Measurements from ENCODE around the gene NHEJ1. TPM values are rescaled to one million over a fixed set of nuclear protein-coding genes. Genes with fewer than 3 reads are reported as not detected.
A peak's percentile ranks its signal among the peaks of the same experiment; 100 is the strongest.

Gene NHEJ1
- total RNA-seq, 1 donor from 2014 or later, result 10.8 TPM

GRCh38 chr2:219177552-219178376, 17.1 kb upstream of the NHEJ1 start, which contains the start of gene RETREG2:
RETREG2 (plus strand) TSS chr2:219178275; CDS start chr2:219178353, 78 bp downstream.
- peaks cover 1% of the 10 kb centered on the region for H3K9me3 Mint-ChIP-seq (ENCODE audit: unreplicated experiment)
- peak within 1 kb of the TSS; percentile 95 for H3K4me3 Mint-ChIP-seq (ENCODE audit: unreplicated experiment)
- H3K36me3 ChIP-seq (ENCODE audit: insufficient read depth, low read length), result peaks cover 14% of the 10 kb centered on the region
- H3K27me3 ChIP-seq (ENCODE audit: insufficient read depth, low read length), result no peaks in the 10 kb centered on the region
- TF ChIP-seq, protein P1, sequence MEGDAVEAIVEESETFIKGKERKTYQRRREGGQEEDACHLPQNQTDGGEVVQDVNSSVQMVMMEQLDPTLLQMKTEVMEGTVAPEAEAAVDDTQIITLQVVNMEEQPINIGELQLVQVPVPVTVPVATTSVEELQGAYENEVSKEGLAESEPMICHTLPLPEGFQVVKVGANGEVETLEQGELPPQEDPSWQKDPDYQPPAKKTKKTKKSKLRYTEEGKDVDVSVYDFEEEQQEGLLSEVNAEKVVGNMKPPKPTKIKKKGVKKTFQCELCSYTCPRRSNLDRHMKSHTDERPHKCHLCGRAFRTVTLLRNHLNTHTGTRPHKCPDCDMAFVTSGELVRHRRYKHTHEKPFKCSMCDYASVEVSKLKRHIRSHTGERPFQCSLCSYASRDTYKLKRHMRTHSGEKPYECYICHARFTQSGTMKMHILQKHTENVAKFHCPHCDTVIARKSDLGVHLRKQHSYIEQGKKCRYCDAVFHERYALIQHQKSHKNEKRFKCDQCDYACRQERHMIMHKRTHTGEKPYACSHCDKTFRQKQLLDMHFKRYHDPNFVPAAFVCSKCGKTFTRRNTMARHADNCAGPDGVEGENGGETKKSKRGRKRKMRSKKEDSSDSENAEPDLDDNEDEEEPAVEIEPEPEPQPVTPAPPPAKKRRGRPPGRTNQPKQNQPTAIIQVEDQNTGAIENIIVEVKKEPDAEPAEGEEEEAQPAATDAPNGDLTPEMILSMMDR (IDR thresholded peaks at IDR 0.05; ENCODE audit: insufficient read depth, low read depth, low read length), result no peak
- H3K9me3 ChIP-seq (ENCODE audit: insufficient read depth, low read depth, low read length), result no peaks in the 10 kb centered on the region
- peak within 1 kb of the TSS; percentile 92 for H3K27ac Mint-ChIP-seq (ENCODE audit: unreplicated experiment)
- FAIRE-seq (peak; percentile 75), DNase-seq (ENCODE audit: low read depth) (peak; percentile 69)
- H3K4me1 ChIP-seq (ENCODE audit: insufficient read depth, low read length), result peaks cover 23% of the 10 kb centered on the region
- H3K79me2 ChIP-seq (ENCODE audit: insufficient read depth, low read length), result peaks cover 43% of the 10 kb centered on the region
- no peaks in the 10 kb centered on the region for H3K27me3 Mint-ChIP-seq (ENCODE audit: low read depth, unreplicated experiment)
- H3K27ac ChIP-seq (ENCODE audit: low read depth, low read length), result peak within 1 kb of the TSS; percentile 94
- peak within 1 kb of the TSS; percentile 87 for H3K9ac ChIP-seq (ENCODE audit: low read length)
- peak within 1 kb of the TSS; percentile 96 for H3K4me2 ChIP-seq (ENCODE audit: low read length)
- peaks cover 14% of the 10 kb centered on the region for H3K4me1 Mint-ChIP-seq (ENCODE audit: low read depth, unreplicated experiment)
- peak within 1 kb of the TSS; percentile 87 for H2AFZ ChIP-seq (ENCODE audit: low read depth, low read length)
- H3K4me3 ChIP-seq (ENCODE audit: insufficient read depth, low read depth, low read length), result peak within 1 kb of the TSS; percentile 71
- peaks cover 29% of the 10 kb centered on the region for H4K20me1 ChIP-seq (ENCODE audit: insufficient read depth, low read length)
- H3K36me3 Mint-ChIP-seq (ENCODE audit: low read depth, unreplicated experiment), result peaks cover 19% of the 10 kb centered on the region

GRCh38 chr2:219176818-219177551, 16.4 kb upstream of the NHEJ1 start, which contains the start of gene CNPPD1:
CNPPD1 (minus strand) TSS chr2:219176925; CDS start chr2:219176828, 97 bp downstream.
- H3K27me3 ChIP-seq (ENCODE audit: insufficient read depth, low read length), result no peaks in the 10 kb centered on the region
- peak within 1 kb of the TSS; percentile 87 for H2AFZ ChIP-seq (ENCODE audit: low read depth, low read length)
- H3K4me2 ChIP-seq (ENCODE audit: low read length), result peak within 1 kb of the TSS; percentile 96
- DNase-seq (ENCODE audit: low read depth) (peak; percentile 47), FAIRE-seq (no peak)
- peaks cover 23% of the 10 kb centered on the region for H3K4me1 ChIP-seq (ENCODE audit: insufficient read depth, low read length)
- H3K4me3 ChIP-seq (ENCODE audit: insufficient read depth, low read depth, low read length), result peak within 1 kb of the TSS; percentile 71
- H3K79me2 ChIP-seq (ENCODE audit: insufficient read depth, low read length), result peaks cover 43% of the 10 kb centered on the region
- TF ChIP-seq EZH2 (IDR thresholded peaks at IDR 0.05; ENCODE audit: insufficient read depth, low read length), result no peak
- TF ChIP-seq, protein P1 (IDR thresholded peaks at IDR 0.05; ENCODE audit: insufficient read depth, low read depth, low read length), result no peak
- Mint-ChIP-seq H3K27ac (ENCODE audit: unreplicated experiment) (peak within 1 kb of the TSS; percentile 92), H3K4me3 (ENCODE audit: unreplicated experiment) (peak within 1 kb of the TSS; percentile 90), H3K36me3 (ENCODE audit: low read depth, unreplicated experiment) (peaks cover 19% of the 10 kb centered on the region), H3K9me3 (ENCODE audit: unreplicated experiment) (peaks cover 1% of the 10 kb centered on the region), H3K4me1 (ENCODE audit: low read depth, unreplicated experiment) (peaks cover 14% of the 10 kb centered on the region), H3K27me3 (ENCODE audit: low read depth, unreplicated experiment) (no peaks in the 10 kb centered on the region)
- peaks cover 13% of the 10 kb centered on the region for H3K36me3 ChIP-seq (ENCODE audit: insufficient read depth, low read length)
- peak within 1 kb of the TSS; percentile 87 for H3K9ac ChIP-seq (ENCODE audit: low read length)
- H3K9me3 ChIP-seq (ENCODE audit: insufficient read depth, low read depth, low read length), result no peaks in the 10 kb centered on the region
- peak within 1 kb of the TSS; percentile 94 for H3K27ac ChIP-seq (ENCODE audit: low read depth, low read length)
- H4K20me1 ChIP-seq (ENCODE audit: insufficient read depth, low read length), result peaks cover 32% of the 10 kb centered on the region
